Measurements from ENCODE around the gene OIP5. TPM values are rescaled to one million over a fixed set of nuclear protein-coding genes. Genes with fewer than 3 reads are reported as not detected.
"Not testable (repeated sequence)": the region's sequence is repeated elsewhere in the genome, so short reads cannot be mapped to it uniquely, and the experiment has no call there.

OIP5 gene
- total RNA-seq, 1 donor from 2014 or later = 1.1 TPM

DNA sequence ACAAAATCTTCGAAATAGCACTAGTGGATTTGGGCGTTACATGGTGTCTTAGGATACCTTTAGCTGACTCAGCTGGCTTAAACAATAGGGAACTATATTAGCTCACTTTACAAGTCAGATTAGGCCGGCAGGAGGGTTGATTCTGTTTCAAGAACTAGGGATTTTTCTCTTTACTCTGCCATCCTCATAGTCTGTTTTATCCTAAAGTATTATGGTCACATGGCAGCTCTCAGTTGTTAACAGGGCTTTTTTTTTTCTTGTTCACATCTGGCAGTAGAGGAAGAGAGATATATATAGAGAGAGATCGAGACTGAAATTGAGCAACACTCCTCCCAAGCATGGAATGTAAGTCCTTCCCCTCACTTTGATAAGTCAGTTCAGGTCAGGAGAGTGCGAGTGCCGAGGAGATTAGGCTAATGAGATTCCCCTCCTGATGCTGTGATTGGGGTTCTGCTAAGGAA, 68.5 kb downstream of the OIP5 start:
- no peak overlapping the region for H3K4me3 Mint-ChIP-seq (ENCODE audit: unreplicated experiment)
- H3K9me3 Mint-ChIP-seq (ENCODE audit: low read depth) = no peaks in the 10 kb centered on the region
- no peaks in the 10 kb centered on the region for H3K27me3 Mint-ChIP-seq (ENCODE audit: low read depth)
- peaks cover 20% of the 10 kb centered on the region for H3K36me3 Mint-ChIP-seq (ENCODE audit: low read depth)
- peaks cover 4% of the 10 kb centered on the region for H3K4me1 Mint-ChIP-seq (ENCODE audit: low read depth)
- H3K27ac Mint-ChIP-seq (ENCODE audit: unreplicated experiment) = no peak overlapping the region
- DNase-seq (ENCODE audit: low spot score) = no peak
- no peak for TF ChIP-seq CTCF (IDR thresholded peaks at IDR 0.05)

GRCh38 chr15:41262571-41262970, 69.8 kb downstream of the OIP5 start:
- no peak for TF ChIP-seq CTCF (IDR thresholded peaks at IDR 0.05)
- Mint-ChIP-seq H3K9me3 (ENCODE audit: low read depth) (no peaks in the 10 kb centered on the region), H3K4me1 (ENCODE audit: low read depth) (peaks cover 11% of the 10 kb centered on the region), H3K36me3 (ENCODE audit: low read depth) (peaks cover 21% of the 10 kb centered on the region), H3K4me3 (ENCODE audit: unreplicated experiment) (no peak overlapping the region), H3K27me3 (ENCODE audit: low read depth) (no peaks in the 10 kb centered on the region), H3K27ac (ENCODE audit: unreplicated experiment) (no peak overlapping the region)
- DNase-seq (ENCODE audit: low spot score) = no peak

- H3K4me1 Mint-ChIP-seq (ENCODE audit: low read depth) = peaks cover 11% of the 10 kb centered on the region
- DNase-seq (ENCODE audit: low spot score); H3K27ac Mint-ChIP-seq (ENCODE audit: unreplicated experiment); H3K27me3 Mint-ChIP-seq (ENCODE audit: low read depth); H3K4me3 Mint-ChIP-seq (ENCODE audit: unreplicated experiment); H3K9me3 Mint-ChIP-seq (ENCODE audit: low read depth): not testable (repeated sequence)
- peaks cover 16% of the 10 kb centered on the region for H3K36me3 Mint-ChIP-seq (ENCODE audit: low read depth)
These were observed 71.5 kb downstream of the OIP5 start for GRCh38 chr15:41260924-41261323.

DNA sequence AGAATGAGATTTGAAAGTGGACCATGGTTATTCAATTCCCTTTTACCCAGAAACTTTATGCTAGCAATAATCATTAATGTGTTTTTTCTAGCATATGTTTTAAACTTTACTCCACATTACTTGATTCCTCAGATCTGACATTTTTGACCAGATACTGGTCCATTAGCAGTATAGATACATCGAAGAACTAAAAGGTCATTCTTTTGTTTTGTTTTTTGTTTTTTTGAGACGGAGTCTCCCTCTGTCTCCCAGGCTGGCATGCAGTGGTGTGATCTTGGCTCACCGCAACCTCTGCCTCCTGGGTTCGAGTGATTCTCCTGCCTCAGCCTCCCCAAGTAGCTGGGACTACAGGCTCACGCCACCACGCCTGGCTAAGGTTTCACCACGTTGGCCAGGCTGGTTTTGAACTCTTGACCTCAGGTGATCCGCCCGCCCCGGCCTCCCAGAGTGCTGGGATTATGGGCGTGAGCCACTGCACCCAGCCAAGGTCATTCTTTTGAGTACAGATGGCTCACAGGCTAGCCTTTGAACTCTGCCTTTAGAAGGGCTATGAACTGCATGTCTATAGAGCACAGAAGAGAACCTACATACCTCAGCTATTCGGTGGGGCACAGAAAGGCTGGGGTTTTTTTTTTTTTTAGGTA, 72.7 kb downstream of the OIP5 start:
- no peak overlapping the region for H3K4me3 Mint-ChIP-seq (ENCODE audit: unreplicated experiment)
- DNase-seq (ENCODE audit: low spot score) = no peak
- no peaks in the 10 kb centered on the region for H3K9me3 Mint-ChIP-seq (ENCODE audit: low read depth)
- no peak overlapping the region for H3K27ac Mint-ChIP-seq (ENCODE audit: unreplicated experiment)
- H3K36me3 Mint-ChIP-seq (ENCODE audit: low read depth) = peaks cover 18% of the 10 kb centered on the region
- peaks cover 11% of the 10 kb centered on the region for H3K4me1 Mint-ChIP-seq (ENCODE audit: low read depth)
- TF ChIP-seq CTCF (IDR thresholded peaks at IDR 0.05) = no peak
- H3K27me3 Mint-ChIP-seq (ENCODE audit: low read depth) = no peaks in the 10 kb centered on the region

Other genes with a start within 250 kb of the OIP5 start
- gene INO80, start 216.3 kb downstream of the OIP5 start, total RNA-seq = 16.3 to 19.8 TPM (median 16.6 TPM) in 3 replicates
- gene EXD1, start 101.8 kb downstream of the OIP5 start, total RNA-seq = not detected in 3 replicates
- gene CHP1, start 101.3 kb downstream of the OIP5 start, total RNA-seq = 63.6 to 80.0 TPM (median 77.0 TPM) in 3 replicates
- 12.9 to 15.7 TPM (median 12.9 TPM) in 3 replicates for gene NUSAP1, start 290 bp upstream of the OIP5 start, total RNA-seq
- 17.3 to 23.0 TPM (median 19.8 TPM) in 3 replicates for gene NDUFAF1, start 69.9 kb upstream of the OIP5 start, total RNA-seq
- 30.5 to 42.7 TPM (median 31.0 TPM) in 3 replicates for gene RTF1, start 84.5 kb upstream of the OIP5 start, total RNA-seq
- gene ITPKA, start 161.3 kb upstream of the OIP5 start, total RNA-seq = 0.32 to 0.36 TPM in 2 of 3 replicates, not detected in the other
- gene LTK, start 181.2 kb upstream of the OIP5 start, total RNA-seq = 0.73 to 1.4 TPM (median 1.0 TPM) in 3 replicates
- 25.5 to 38.1 TPM (median 29.9 TPM) in 3 replicates for gene RPAP1, start 211.7 kb upstream of the OIP5 start, total RNA-seq
- gene TYRO3, start 226.6 kb upstream of the OIP5 start, total RNA-seq = 11.8 to 20.3 TPM (median 16.4 TPM) in 3 replicates

Data from chondrocyte (in vitro differentiated cells).